T-helper 2 cell treated with Interferon-gamma antibody and Interleukin-4, amounts not matched to agents 100 ng/mL and 5 ng/mL, for 36 hours (primary cell): ENCODE measurements around the gene TLE4. TPM values are rescaled to one million over a fixed set of nuclear protein-coding genes. Genes with fewer than 3 reads are reported as not detected.

Experiments used
- intact Hi-C: fragments of 100-400 bp; cut with micrococcal nuclease; formaldehyde crosslinking; loops from one replicate; pipeline ENCODE4 v1.15.1; 2023
- total RNA-seq: library from RNA; stranded (reverse); gene quantifications from 2 replicates; pipeline ENCODE4 v1.2.3, GENCODE V29; 2022

The TLE4 gene
- total RNA-seq, 1 donor from 2014 or later, result 30.9 TPM

DNA sequence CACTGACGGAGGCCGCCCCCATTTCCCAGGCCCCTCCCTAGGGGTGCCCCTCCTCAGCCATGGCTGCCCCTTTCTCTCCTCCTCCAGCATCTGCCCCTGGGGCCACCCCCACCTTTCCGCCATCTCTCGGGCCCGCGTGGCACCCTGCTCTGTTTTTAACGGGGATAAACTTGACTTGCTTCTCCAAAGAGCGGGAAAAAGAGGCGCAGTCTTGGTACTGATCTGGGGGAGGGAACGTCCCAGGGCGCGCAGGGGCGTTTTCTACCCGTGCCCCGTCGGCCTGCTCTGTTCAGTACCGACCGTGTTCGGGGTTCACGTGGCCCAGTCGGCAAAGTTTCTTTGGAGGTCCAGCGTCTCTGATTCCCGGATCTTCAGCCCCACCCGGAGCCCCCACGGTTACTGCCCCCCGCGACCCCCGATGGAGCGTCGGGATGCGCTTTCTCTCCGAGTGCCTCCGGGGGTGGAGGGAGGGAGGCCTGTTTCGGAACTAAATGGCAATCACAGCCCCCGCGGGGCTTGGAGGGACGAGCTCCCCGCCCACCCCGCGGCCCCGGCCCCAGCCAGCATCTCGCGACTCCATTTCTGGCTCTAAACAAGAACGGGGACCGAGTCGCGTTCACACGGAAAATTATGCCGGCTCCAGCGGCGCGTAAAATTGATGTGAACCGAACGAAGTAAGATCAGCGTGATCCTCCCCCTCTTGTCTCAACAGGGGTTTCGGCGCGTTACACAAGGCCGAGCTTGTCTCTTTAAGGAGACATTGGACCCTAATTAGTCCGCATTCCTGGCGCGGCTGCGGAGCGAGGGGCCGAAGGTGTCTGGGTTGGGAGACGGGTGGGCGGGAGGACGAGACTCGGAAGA lies 1.1 kb upstream of the TLE4 start:
- intact Hi-C loops, result loop anchor here (1.0 to 10.0 kb wide), 9 partner anchors 23 to 1538 kb away; partner anchors contain the start of genes CEP78, GNAQ and PSAT1

DNA sequence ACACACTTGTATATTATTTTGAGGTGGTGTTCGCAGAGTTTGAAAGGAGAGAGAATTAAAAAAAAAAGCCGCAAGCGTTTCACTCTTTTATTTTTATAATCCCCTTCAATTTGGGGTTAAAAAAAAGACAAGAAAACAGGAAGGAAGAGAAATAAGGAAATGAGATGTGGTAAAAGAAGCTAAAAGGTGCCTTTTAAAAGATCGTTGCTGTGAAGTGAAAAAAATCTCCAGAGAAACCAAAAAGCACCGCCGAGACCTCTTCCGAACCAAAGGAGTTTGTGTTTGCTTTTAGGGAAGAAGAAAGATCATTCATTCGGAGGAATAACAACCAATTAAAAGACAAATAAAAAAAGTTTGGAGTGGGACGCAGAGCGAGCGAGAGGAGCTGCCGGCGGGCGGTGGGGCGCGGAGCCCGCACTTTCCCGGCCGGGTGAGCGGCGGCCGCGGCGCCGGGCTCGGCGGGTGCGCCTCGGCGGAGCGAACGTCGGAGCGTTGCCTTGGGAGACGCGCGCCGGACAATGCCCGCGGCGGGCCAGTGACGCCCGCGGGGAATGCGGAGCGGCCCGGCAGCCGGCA lies 355 bp downstream of the TLE4 start:
- intact Hi-C loops, result loop anchor here (5.0 to 10.0 kb wide), 6 partner anchors 50 to 1540 kb away; partner anchors contain the start of genes CEP78 and GNAQ

DNA sequence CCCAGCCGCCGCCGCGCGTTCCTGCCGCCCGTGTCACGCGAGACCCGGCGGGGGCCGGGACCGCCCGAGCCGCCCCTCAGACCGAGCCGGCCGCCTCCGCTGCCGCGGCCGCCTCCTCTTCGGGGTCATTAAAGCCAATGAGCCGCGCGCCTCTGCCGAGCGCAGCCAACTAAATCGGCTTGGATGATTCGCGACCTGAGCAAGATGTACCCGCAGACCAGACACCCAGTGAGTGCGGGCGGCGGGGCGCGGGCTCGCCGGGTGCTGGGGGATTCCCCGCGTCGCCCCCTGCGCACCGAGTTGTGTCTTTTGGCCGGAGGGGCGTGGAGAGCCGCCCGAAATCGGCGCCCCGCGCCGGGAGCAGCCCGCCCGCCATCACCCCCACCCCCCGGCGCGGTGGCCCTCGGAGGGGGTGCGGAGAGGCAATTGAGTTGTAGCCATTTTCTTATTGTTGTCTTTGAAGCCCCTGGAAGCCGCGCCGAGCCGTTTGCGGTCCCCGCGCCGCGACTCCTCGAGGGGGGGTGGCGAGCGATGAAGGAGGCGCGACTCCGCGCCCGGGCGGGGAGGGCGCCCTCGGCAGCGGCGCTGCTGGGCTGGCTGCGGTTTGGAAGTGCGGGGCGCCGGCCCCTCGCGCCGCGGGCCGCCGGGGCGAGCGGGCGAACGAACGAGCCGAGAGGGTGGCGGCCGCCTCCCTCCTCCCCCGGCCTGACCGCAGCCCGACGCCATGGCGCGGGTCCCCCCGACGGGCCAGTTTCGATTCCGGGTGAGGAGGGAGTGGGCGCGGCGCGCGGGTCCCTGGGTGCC lies 1.0 kb downstream of the TLE4 start:
- intact Hi-C loops, result loop anchor here (5.0 to 10.0 kb wide), 6 partner anchors 49 to 1541 kb away; partner anchors contain the start of genes CEP78 and GNAQ

DNA sequence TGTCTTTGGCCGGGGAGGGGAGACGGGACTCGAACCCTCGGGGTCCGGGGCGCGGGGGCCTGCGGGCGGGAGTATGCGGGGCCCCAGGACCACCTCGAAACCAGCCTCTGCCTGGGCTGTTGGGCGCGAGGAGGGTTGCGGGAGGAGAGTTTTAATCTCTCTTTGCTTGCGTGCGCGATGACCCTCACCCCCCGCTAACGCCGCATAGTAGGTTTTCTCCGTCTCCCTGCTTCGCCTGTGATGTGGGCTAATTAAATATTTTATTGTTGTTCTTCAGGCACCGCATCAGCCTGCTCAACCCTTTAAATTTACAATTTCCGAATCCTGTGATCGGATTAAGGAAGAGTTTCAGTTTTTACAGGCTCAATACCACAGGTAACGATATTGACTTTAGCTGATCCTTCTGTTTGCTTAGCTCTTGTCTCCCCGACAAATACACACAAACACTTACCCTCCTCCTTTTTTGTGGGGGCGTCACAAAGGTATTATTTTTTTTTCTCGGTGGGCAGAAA lies 1.7 kb downstream of the TLE4 start:
- intact Hi-C loops, result loop anchor here (5.0 to 10.0 kb wide), 6 partner anchors 49 to 1541 kb away; partner anchors contain the start of genes CEP78 and GNAQ

DNA sequence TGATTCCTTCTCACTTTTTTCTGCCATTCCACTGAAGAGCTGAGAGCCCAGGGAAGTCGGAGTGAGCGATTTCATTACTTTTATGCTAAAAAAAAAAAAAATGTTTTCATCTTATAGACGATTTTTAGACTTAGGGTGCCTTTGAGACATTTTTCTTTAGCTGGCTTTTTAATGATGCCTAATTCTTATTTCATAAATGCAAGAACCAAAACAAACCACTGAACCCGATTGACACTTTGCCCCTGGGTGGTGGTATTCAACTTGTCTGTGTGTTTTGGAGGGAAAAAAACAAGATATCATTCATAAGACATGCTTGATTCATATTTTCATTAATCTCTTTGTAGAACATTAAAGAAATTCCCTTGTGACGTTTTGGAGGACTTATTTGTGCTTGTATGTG lies 2.4 kb downstream of the TLE4 start:
- intact Hi-C loops, result loop anchor here (1.0 to 10.0 kb wide), 7 partner anchors 8 to 1542 kb away; partner anchors contain the start of genes CEP78 and GNAQ

DNA sequence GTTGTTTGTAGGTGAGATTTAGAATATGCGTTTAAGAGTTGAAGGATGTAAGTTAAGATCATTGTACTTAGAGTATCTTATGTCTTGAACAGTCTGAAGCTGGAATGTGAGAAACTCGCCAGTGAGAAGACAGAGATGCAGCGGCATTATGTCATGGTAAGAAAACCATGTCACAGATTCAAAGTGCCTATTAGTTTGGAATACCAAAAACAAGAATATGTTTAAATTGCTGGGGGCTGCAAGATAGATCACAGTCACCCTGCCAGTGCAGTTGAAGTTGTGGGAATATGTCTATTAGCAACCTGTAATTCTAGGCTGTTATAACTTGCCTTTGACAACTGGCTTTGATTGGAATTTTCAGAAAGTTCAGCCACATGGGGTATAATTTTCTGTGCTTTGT lies 3.0 kb downstream of the TLE4 start:
- intact Hi-C loops, result loop anchor here (1.0 to 10.0 kb wide), 7 partner anchors 8 to 1542 kb away; partner anchors contain the start of genes CEP78 and GNAQ

DNA sequence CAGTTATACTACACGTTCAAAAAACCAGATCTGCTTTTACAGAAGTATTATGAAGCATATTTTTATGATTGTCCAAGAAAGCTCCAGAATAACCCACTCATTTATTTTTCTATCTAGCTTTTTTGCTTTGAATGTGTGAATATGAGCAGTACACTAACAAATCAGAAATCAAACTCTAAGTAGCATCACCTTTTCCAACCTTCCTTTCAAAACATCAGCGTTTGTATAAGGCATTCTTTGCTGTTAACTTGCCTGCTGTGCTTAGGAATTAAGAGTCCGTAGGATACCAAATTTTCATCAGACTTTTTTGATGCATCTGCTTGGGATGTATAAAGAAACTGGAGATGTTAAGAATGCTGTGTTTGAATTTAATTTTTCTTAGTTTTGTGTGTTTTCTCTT lies 3.8 kb downstream of the TLE4 start:
- intact Hi-C loops, result loop anchor here (10.0 kb wide), 1 partner anchor 379 kb away; no protein-coding TSS in a partner anchor

DNA sequence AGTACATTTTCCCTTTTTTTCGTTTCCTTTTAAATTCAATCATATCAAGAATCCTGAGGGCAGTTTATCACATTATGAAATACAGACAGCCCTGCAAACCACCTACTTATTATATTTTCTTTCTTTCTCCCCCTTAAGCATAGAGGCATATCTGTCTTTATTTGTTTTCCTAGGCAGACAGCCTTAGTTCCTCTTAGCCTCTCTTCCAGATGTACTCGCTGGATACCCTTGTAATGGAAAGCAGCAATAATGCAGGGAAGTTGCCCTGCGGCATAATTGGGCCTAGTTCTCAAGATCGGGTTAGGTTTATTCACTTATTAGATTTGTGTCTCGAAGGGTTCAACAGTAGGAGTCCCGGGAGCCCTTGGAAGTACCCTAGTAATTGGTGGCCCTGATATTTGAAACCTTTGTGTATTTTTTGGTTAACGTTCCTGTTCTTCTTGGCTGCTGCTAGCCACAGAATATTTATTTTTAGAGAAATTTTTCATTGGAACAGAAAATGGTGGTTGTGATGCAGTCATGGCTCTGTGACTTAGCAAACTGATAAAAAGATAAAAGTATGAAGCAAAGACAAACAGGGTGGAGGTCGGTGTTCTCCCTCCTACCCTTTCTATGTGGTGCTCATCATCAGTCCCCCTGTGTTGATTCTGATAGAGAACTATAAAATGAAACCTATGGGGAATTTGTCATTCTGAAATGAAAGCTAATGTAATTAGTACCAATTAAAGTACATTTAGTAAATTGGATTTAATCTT lies 6.4 kb downstream of the TLE4 start:
- intact Hi-C loops, result loop anchor here (10.0 kb wide), 1 partner anchor 377 kb away; no protein-coding TSS in a partner anchor

DNA sequence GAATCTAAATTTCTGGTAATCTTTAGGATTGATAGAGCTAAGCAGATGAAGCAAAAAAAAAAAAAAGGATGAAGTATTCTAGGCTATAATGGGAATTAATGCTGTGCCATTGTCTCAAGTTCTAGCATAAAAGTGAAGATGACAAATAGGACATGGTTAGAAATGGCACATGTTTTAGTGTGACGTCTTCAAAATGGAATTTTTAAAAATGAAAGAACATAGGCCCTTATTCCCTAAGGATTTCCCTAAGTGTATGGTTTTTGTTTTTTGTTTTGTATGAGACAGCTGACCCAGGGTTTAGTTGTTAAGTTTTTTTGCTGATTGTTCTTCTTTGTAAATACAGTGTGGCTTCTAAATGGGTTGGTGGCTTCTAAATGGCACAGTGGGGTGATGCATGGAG lies 7.1 kb downstream of the TLE4 start:
- intact Hi-C loops, result loop anchor here (10.0 kb wide), 1 partner anchor 376 kb away; no protein-coding TSS in a partner anchor

DNA sequence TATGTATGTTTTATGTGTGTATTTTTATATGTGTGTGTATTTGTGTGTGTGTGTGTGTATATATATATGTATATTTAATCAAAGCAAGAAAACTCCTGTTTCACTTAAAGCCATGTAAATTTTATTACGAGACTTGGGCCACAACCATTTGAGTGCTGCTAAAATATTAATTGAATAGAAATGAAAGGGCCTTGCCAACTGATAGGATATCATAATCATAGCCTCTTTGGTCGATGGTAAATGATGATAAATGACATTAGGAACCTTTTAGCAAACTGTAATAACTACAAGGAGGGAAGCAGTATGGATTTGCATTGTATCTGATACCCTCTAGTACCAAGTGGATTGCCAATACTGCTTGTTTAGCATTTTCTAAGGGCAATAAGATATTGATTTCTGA lies 7.9 kb downstream of the TLE4 start:
- intact Hi-C loops, result loop anchor here (10.0 kb wide), 1 partner anchor 375 kb away; no protein-coding TSS in a partner anchor

DNA sequence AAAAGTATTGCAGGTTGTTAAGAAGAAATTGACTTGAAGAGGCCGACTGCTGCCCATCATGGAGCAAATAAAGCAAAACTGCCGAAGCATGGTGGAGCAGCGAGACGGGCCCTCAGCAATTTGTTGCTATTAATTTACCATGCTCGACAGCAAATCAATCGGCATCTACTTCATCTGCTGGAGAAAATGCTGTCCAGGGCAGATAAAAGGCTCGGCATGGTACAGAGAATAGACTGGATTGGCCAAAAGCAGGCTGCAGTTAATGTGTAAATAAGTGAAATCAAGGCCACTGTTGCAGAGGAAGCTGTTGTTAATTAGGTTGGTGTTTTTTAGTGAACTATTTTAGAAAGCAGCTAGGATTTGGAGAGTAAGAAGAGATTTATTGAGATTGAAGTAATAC lies 8.3 kb downstream of the TLE4 start:
- intact Hi-C loops, result no loop called here

DNA sequence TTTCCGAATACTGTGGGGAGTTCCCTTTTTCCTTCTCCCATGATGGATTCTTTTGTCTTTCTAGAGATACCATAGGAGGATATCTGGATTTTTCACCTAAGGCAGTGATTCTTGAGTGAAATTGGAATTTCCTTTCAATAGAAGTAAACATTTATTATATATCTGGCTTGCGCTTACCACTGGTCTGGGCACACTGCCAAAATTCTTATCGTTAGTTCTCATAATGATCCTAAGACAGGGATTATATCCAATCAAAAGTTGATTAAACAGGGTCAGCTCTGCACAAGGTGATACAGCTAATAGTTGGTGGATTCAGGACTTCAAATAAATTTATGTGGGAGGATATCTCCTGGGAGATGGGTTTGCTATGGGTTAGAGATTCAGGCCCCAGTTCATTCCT lies 9.6 kb downstream of the TLE4 start:
- intact Hi-C loops, result no loop called here

DNA sequence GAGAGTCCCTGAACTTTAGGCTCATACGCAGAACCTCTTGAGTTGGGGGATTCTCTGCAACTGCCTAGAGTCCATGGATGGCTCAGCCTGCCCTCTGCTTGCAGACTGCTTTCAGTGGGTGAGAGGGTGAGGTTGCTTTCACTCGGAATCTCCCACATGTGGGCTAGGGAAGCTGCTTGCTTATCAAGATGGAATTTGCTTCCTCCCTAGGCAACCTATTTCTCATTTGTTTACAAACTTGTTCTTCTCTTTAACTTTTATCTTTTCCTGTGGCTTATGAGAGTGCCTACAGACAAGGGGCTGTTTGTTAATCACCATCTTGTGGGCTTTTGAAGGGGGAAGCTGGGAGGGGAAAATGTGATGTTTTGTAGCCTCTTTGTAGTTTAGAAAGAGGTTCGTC lies 10.0 kb downstream of the TLE4 start:
- intact Hi-C loops, result loop anchor here (1.0 kb wide), 1 partner anchor 7 kb away; no protein-coding TSS in a partner anchor

DNA sequence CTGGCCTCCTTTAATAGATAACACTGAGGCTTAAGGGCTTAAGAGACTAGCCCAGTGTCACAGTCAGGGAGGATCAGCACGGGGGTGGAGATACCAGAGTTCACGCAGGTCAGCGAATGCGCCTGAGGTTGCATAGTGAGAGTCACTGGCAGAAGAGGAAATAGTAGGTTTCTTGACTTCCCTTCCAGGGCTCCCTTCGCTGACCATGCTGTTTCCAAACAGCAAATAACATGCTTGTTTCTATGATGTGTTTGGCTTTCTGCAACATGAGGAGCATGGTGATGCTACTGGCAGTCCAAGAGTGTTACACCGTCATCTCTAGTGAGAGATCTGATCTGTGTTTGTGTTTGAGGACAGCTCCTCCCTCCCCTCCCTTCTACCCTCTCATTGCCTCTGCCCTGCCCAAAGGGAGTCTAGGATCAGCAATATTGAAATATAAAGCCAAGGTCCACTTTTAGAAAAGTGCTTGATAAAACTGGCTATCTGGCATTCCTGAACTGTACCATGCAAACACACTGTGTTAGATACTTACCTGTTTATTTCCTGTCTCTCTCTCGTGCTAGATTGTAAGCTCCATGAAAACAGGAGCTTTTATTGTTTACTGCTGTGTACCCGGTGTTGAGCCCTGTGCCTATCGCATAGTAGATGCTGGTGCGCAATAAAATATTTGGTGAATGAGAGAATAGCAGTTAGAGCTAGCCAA lies 12.3 kb downstream of the TLE4 start:
- intact Hi-C loops, result loop anchor here (1.0 kb wide), 1 partner anchor 49 kb away; no protein-coding TSS in a partner anchor

DNA sequence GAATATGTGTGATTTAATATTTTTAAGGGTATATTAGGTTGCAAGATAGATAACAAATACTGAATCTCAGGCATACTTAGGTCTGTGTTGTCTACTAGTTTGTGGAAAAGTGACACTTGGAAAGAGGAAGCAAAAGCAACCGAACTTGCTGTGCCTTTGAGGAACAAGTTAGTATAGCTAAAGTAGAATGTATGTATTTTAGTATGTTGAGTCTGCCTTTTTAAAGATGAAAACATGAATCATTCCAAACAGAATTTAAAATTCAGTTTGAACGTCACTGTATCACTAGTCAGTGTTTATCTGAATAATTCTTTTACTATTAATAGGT lies 12.9 kb downstream of the TLE4 start:
- intact Hi-C loops, result loop anchor here (1.0 kb wide), 1 partner anchor 49 kb away; no protein-coding TSS in a partner anchor

DNA sequence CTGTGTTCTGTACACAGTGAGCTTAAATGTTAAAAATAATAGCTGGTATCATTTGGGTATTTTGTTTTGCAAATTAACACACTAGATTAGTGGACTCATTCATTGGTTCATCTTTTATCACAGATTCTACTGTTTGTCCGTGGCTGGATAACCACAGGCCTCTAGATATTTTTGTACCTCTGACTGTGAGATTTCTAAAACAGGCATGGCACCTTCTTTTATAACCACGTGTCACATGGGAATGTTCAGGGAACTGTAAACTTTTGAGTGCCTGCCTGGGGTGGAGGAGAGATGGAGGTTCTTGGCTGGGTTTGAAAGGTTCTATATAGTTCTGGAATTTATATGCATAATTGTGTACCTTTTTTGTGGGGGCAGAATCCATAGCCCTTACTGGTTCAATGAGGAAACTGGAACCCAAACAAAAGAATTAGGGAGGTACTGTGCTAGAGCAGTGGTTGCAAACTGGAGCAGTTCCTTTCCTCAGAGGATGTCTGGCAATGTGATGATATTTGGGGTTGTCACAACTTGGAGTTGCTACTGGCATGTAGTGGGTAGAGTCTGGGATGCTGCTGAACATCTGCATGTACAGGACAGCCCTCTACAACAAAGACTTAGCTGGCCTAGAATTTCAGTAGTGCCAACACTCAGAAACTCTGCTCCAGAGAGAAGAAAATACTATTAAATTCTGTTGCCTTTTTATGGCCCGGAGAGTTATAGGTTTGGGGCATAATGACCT lies 16.9 kb downstream of the TLE4 start:
- intact Hi-C loops, result no loop called here

DNA sequence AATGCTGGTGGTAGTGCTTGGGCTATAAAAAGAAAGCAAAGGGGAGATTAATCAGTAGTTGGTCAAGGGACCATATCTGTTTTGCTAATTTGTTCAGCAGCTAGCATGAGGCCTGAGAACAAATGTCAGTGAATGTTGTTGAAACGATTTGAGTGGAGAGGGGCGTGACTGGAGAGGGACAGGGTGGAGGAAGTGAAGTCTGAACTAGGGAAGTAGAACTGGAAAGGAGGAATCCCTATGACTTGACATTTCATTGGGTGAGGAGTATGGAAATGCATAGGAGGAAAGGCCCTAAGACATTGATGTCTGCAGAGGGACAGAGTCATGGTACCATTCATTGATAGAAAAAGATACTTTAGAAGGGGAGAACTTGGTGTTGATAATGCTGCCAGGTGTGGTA lies 19.7 kb downstream of the TLE4 start:
- intact Hi-C loops, result no loop called here

DNA sequence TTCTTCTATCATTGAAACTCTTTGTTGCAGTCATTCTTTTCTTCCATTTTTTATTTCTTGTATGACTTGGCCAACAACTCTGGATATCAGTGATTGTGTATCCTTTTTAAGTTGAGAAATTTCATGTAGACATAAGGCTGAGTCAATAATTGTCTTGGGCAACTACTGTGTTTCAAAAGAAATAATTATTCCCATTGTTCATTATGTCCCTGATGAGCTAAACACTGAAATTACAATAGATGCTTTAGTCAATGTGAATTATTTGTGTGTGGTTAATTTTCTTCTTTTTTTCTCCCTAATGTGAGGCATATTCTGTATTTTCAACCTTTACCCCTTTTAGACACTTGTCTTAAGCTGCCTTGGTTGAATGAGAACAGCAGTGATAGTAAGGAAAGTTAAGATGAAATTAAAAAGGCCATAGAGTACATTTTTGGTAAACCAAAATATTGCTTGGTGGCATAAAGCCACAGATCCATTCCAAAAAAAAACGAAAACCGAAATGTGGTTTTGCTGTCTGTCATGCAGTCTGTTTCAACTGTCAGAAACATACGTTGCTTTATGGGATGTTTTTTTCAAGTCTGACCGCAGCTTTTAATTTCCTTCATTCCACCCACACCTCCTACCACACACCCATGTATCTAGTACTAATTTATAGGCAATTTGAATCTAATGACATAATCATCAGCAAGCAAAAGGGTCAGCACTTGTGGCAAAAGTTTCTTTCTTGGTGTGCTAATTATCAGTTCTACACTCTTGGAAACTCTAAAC lies 21.1 kb downstream of the TLE4 start:
- intact Hi-C loops, result loop anchor here (1.0 kb wide), 1 partner anchor 22 kb away; the partner anchor contains the start of gene TLE4
